SH-SY5Y (cell line): ENCODE results near the gene MACROH2A1.

Experiments used
- GATA2 ChIP-seq: IDR thresholded peaks from 2 replicates; pipeline ENCODE4 v1.6.1; 2011; ENCODE audit warnings: mild to moderate bottlenecking, low read depth, low read length
- GATA3 ChIP-seq: IDR thresholded peaks from 2 replicates; pipeline ENCODE4 v1.6.1; 2011; ENCODE audit warnings: low read depth, mild to moderate bottlenecking, low read length, moderate library complexity

DNA sequence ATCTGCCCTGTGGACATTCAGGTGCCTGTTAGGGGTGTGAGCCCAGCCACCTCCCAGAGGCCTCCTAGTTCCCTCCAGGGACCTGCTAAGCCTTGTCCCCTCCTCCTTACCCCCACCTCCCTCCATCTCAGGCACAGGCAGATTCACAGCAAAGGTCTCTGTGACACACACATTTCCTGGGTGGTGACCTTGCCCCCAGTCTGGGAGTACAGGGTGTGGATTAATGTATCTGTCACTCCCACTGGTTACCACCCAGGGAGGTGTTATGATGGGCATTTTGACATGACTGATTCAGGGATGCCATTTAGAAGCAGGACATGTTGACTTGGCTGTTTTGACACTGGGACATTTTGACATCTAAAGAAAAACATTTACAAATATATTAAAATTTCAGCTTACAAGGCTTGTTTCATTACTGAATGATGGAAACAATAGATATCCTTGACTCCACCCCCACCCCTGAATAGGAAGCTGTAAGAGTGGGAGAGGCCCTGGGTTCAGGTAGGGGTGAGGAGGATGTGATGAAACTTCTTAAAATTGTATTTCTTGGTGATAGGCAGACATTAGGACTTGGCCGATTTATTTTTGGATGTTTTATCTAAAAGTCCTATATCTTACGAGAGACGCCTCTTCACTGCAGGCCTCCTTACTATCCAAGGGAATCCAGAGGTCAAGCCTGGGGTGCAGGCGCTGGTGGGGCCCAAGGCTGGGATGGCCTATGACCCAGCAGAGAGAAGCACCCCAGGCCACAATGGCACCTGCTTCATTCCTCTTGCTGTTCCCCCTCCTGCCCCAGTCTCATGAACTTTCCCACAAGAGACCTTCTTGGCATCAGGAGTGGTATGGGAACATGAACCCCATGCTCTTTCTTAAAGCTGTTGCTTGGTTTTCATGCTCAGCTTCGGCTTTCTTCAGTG lies 101.9 kb downstream of the MACROH2A1 start:
- no peak for TF ChIP-seq GATA3
- TF ChIP-seq GATA2: no peak
